Measurements from ENCODE around the gene COL5A2.

DNA sequence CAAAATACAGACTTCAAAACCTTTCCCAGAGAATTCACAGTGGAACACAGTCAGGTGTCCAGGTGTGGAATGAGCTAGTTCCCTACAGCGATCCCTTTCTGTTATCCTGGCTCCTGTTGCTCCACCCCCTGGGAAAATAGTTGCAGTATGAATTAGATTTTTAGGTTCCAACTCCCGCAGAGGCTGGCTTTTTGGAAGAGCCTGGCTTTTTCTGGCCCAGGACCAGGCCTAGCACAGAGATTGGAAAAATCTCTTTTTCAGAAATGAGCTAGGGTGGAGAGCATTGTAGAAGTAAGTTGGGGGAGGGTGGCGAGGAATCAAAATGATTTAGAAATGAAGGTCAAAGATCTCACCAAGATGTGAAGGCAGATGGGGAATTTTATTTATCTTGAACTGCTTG is 27.1 kb downstream of the COL5A2 start:
- TF ChIP-seq FOXM1 (IDR thresholded peaks at IDR 0.05; ENCODE audit: borderline replicate concordance) (no peak), SP1 (IDR thresholded peaks at IDR 0.05) (no peak), FOXK2 (IDR thresholded peaks at IDR 0.05) (no peak), LEF1 (IDR thresholded peaks at IDR 0.05; ENCODE audit: borderline replicate concordance) (no peak), ARNT (IDR thresholded peaks at IDR 0.05) (no peak), SUZ12 (IDR thresholded peaks at IDR 0.05) (no peak), FOXA1 (IDR thresholded peaks at IDR 0.05) (no peak), BHLHE40 (IDR thresholded peaks at IDR 0.05; ENCODE audit: borderline replicate concordance) (no peak), ELF4 (IDR thresholded peaks at IDR 0.05) (no peak), CTBP1 (IDR thresholded peaks at IDR 0.05; ENCODE audit: borderline replicate concordance) (no peak), HDGF (IDR thresholded peaks at IDR 0.05; ENCODE audit: borderline replicate concordance) (no peak), NFRKB (IDR thresholded peaks at IDR 0.05) (no peak)
- TF ChIP-seq, protein P1, sequence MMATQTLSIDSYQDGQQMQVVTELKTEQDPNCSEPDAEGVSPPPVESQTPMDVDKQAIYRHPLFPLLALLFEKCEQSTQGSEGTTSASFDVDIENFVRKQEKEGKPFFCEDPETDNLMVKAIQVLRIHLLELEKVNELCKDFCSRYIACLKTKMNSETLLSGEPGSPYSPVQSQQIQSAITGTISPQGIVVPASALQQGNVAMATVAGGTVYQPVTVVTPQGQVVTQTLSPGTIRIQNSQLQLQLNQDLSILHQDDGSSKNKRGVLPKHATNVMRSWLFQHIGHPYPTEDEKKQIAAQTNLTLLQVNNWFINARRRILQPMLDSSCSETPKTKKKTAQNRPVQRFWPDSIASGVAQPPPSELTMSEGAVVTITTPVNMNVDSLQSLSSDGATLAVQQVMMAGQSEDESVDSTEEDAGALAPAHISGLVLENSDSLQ (IDR thresholded peaks at IDR 0.05) = no peak
